Stimulated activated CD8-positive, alpha-beta memory T cell treated with anti-CD3 and anti-CD28 coated beads, Interleukin-15, amount 100 ng/mL, for 24 hours (primary cell): Measurements from ENCODE around the gene CSE1L.
"Not testable (repeated sequence)": the region's sequence is repeated elsewhere in the genome, so short reads cannot be mapped to it uniquely, and the experiment has no call there.

ENCODE experiments used
- DNase-seq: peaks from one replicate; pipeline ENCODE4 v3.0.0-alpha.2; 2020; ENCODE audit warnings: low read depth

The CSE1L gene

GRCh38 chr20:49046087-49046900, at the start of gene CSE1L:
TSS of gene CSE1L (plus strand) at chr20:49046312. CDS start at chr20:49058464, 12,152 bp downstream.
- DNase-seq = peak; percentile 96

- no peak for DNase-seq
Observed at GRCh38 chr20:48999890-49000870, 45.9 kb upstream of the CSE1L start.

GRCh38 chr20:49001741-49002140, 44.4 kb upstream of the CSE1L start:
- no peak for DNase-seq

- DNase-seq = no peak
Observed at GRCh38 chr20:49006446-49006980, 39.6 kb upstream of the CSE1L start.

GRCh38 chr20:49009899-49010631, 36.0 kb upstream of the CSE1L start:
- no peak for DNase-seq

- DNase-seq = no peak
Observed at GRCh38 chr20:49024220-49024619, 21.9 kb upstream of the CSE1L start.

- not testable (repeated sequence) for DNase-seq
Observed at GRCh38 chr20:49028177-49028576, 17.9 kb upstream of the CSE1L start.

GRCh38 chr20:49028684-49029083, 17.4 kb upstream of the CSE1L start:
- DNase-seq = no peak

GRCh38 chr20:49029203-49029602, 16.9 kb upstream of the CSE1L start:
- DNase-seq = no peak

GRCh38 chr20:49030954-49031619, 15.0 kb upstream of the CSE1L start:
- no peak for DNase-seq

- no peak for DNase-seq
Observed at GRCh38 chr20:49032455-49032854, 13.7 kb upstream of the CSE1L start.

GRCh38 chr20:49034070-49034732, 11.9 kb upstream of the CSE1L start:
- no peak for DNase-seq

- DNase-seq = no peak
Observed at GRCh38 chr20:49037962-49038387, 8.1 kb upstream of the CSE1L start.

- DNase-seq = no peak
Observed at GRCh38 chr20:49039854-49040253, 6.3 kb upstream of the CSE1L start.

GRCh38 chr20:49043000-49043399, 3.1 kb upstream of the CSE1L start:
- no peak for DNase-seq

- DNase-seq = no peak
Observed at GRCh38 chr20:49045440-49046086, 549 bp upstream of the CSE1L start.

- no peak for DNase-seq
Observed at GRCh38 chr20:49052334-49052733, 6.2 kb downstream of the CSE1L start.

- no peak for DNase-seq
Observed at GRCh38 chr20:49054056-49054643, 8.0 kb downstream of the CSE1L start.

- no peak for DNase-seq
Observed at GRCh38 chr20:49063279-49063678, 17.2 kb downstream of the CSE1L start.

GRCh38 chr20:49074521-49074920, 28.4 kb downstream of the CSE1L start:
- DNase-seq = no peak
